ENCODE results near the gene PIEZO2.
"Not testable (repeated sequence)": the region's sequence is repeated elsewhere in the genome, so short reads cannot be mapped to it uniquely, and the experiment has no call there.

Gene PIEZO2

GRCh38 chr18:10924290-10924689, 225.1 kb downstream of the PIEZO2 start:
- Histone ChIP-seq H2AFZ (ENCODE audit: low read depth, low read length, severe bottlenecking) (no peak overlapping the region), H3K4me2 (ENCODE audit: low read depth, low read length, poor library complexity, severe bottlenecking) (no peak overlapping the region), H3K79me2 (ENCODE audit: insufficient read depth, low read length) (no peaks in the 10 kb centered on the region), H3K9me3 (ENCODE audit: insufficient read depth, low read length) (no peaks in the 10 kb centered on the region), H3K27ac (ENCODE audit: low read depth, low read length) (no peak overlapping the region), H3K4me3 (ENCODE audit: insufficient read depth, low read length, poor library complexity, severe bottlenecking) (no peak overlapping the region), H3K9ac (ENCODE audit: low read length) (no peak overlapping the region), H3K27me3 (ENCODE audit: low read length) (no peaks in the 10 kb centered on the region), H3F3A (ENCODE audit: insufficient read depth) (no peaks in the 10 kb centered on the region), H3K36me3 (ENCODE audit: low read length) (no peaks in the 10 kb centered on the region), H4K20me1 (ENCODE audit: low read depth, low read length) (no peaks in the 10 kb centered on the region), H3K9me2 (replicated peaks; ENCODE audit: insufficient read depth, low read length) (no peaks in the 10 kb centered on the region)
- no peak for TF ChIP-seq EZH2phosphoT487 (conservative IDR thresholded peaks at IDR 0.05; ENCODE audit: low read length)
- TF ChIP-seq, protein P1, sequence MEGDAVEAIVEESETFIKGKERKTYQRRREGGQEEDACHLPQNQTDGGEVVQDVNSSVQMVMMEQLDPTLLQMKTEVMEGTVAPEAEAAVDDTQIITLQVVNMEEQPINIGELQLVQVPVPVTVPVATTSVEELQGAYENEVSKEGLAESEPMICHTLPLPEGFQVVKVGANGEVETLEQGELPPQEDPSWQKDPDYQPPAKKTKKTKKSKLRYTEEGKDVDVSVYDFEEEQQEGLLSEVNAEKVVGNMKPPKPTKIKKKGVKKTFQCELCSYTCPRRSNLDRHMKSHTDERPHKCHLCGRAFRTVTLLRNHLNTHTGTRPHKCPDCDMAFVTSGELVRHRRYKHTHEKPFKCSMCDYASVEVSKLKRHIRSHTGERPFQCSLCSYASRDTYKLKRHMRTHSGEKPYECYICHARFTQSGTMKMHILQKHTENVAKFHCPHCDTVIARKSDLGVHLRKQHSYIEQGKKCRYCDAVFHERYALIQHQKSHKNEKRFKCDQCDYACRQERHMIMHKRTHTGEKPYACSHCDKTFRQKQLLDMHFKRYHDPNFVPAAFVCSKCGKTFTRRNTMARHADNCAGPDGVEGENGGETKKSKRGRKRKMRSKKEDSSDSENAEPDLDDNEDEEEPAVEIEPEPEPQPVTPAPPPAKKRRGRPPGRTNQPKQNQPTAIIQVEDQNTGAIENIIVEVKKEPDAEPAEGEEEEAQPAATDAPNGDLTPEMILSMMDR (IDR thresholded peaks at IDR 0.05; ENCODE audit: insufficient read depth, low read length, poor library complexity, severe bottlenecking): no peak

DNA sequence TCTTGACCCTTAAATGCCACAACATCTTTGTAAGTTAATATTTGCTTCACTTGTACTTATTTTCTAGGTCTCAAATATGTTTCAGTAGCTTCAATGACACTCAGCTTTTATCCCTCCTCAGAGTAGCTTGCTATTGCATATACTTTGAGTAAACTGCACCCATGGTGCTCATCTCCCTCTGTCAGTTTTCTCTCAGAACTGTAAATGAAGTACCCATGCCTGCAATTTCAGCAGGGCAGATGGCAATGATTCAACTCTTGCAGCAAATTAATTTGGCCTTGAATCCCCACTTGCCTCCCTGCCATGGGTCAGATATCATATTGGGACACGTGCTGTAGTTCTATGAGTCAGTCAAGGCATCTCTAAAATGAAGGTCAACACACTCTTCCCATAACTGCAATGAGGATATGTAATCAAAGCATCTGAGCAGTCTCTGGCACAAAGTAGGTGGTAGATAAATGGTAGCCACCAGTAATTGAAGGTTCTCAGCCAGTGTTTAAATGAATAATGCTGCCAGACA, 225.8 kb downstream of the PIEZO2 start:
- H3K4me2 ChIP-seq (ENCODE audit: low read depth, low read length, poor library complexity, severe bottlenecking): no peak overlapping the region
- no peak overlapping the region for H3K4me3 ChIP-seq (ENCODE audit: insufficient read depth, low read length, poor library complexity, severe bottlenecking)
- TF ChIP-seq, protein P1 (IDR thresholded peaks at IDR 0.05; ENCODE audit: insufficient read depth, low read length, poor library complexity, severe bottlenecking): no peak
- TF ChIP-seq EZH2phosphoT487 (conservative IDR thresholded peaks at IDR 0.05; ENCODE audit: low read length): no peak
- no peaks in the 10 kb centered on the region for H3K9me3 ChIP-seq (ENCODE audit: insufficient read depth, low read length)
- no peaks in the 10 kb centered on the region for H3K27me3 ChIP-seq (ENCODE audit: low read length)
- no peak overlapping the region for H2AFZ ChIP-seq (ENCODE audit: low read depth, low read length, severe bottlenecking)
- H3K79me2 ChIP-seq (ENCODE audit: insufficient read depth, low read length): no peaks in the 10 kb centered on the region
- no peak overlapping the region for H3K9ac ChIP-seq (ENCODE audit: low read length)
- no peaks in the 10 kb centered on the region for H3F3A ChIP-seq (ENCODE audit: insufficient read depth)
- H4K20me1 ChIP-seq (ENCODE audit: low read depth, low read length): no peaks in the 10 kb centered on the region
- H3K27ac ChIP-seq (ENCODE audit: low read depth, low read length): no peak overlapping the region
- no peaks in the 10 kb centered on the region for H3K9me2 ChIP-seq (replicated peaks; ENCODE audit: insufficient read depth, low read length)
- H3K36me3 ChIP-seq (ENCODE audit: low read length): no peaks in the 10 kb centered on the region

- H3K9me2 ChIP-seq (replicated peaks; ENCODE audit: insufficient read depth, low read length): no peaks in the 10 kb centered on the region
- TF ChIP-seq, protein P1 (IDR thresholded peaks at IDR 0.05; ENCODE audit: insufficient read depth, low read length, poor library complexity, severe bottlenecking): no peak
- no peak overlapping the region for H3K9ac ChIP-seq (ENCODE audit: low read length)
- H3K36me3 ChIP-seq (ENCODE audit: low read length): no peaks in the 10 kb centered on the region
- H3K4me2 ChIP-seq (ENCODE audit: low read depth, low read length, poor library complexity, severe bottlenecking): no peak overlapping the region
- no peak overlapping the region for H2AFZ ChIP-seq (ENCODE audit: low read depth, low read length, severe bottlenecking)
- no peaks in the 10 kb centered on the region for H3K79me2 ChIP-seq (ENCODE audit: insufficient read depth, low read length)
- H3K9me3 ChIP-seq (ENCODE audit: insufficient read depth, low read length): no peaks in the 10 kb centered on the region
- no peak overlapping the region for H3K4me3 ChIP-seq (ENCODE audit: insufficient read depth, low read length, poor library complexity, severe bottlenecking)
- no peaks in the 10 kb centered on the region for H4K20me1 ChIP-seq (ENCODE audit: low read depth, low read length)
- H3K27me3 ChIP-seq (ENCODE audit: low read length): no peaks in the 10 kb centered on the region
- no peak overlapping the region for H3K27ac ChIP-seq (ENCODE audit: low read depth, low read length)
- H3F3A ChIP-seq (ENCODE audit: insufficient read depth): no peaks in the 10 kb centered on the region
Observed at GRCh38 chr18:10923141-10923540, 226.2 kb downstream of the PIEZO2 start.

DNA sequence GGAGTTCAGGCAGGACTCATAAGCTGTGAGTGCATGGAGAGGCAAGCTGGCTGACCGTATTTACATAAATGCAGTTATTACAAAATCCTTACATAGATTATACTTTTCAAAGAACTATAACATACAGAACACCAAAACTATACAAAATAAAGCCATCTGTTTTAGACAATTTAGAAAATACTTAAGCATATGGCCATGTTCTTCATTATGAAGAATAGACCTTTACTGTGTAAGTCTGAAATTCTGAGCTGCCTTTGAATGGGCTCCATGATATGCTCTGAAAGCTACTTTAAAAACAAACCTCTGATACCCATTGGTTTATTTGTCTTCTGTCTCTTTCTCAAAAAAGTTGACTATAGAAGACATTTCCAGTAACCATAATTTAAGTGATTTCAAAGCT, 226.7 kb downstream of the PIEZO2 start:
- H2AFZ ChIP-seq (ENCODE audit: low read depth, low read length, severe bottlenecking): not testable (repeated sequence)

GRCh38 chr18:10920309-10920708, 229.1 kb downstream of the PIEZO2 start:
- H3F3A ChIP-seq (ENCODE audit: insufficient read depth); H2AFZ ChIP-seq (ENCODE audit: low read depth, low read length, severe bottlenecking); H3K9ac ChIP-seq (ENCODE audit: low read length); H3K4me3 ChIP-seq (ENCODE audit: insufficient read depth, low read length, poor library complexity, severe bottlenecking); H3K27me3 ChIP-seq (ENCODE audit: low read length); H3K79me2 ChIP-seq (ENCODE audit: insufficient read depth, low read length); H3K36me3 ChIP-seq (ENCODE audit: low read length); H4K20me1 ChIP-seq (ENCODE audit: low read depth, low read length); H3K9me2 ChIP-seq (replicated peaks; ENCODE audit: insufficient read depth, low read length); H3K27ac ChIP-seq (ENCODE audit: low read depth, low read length); H3K9me3 ChIP-seq (ENCODE audit: insufficient read depth, low read length); H3K4me2 ChIP-seq (ENCODE audit: low read depth, low read length, poor library complexity, severe bottlenecking): not testable (repeated sequence)

More for the DNA sequence above, 226.7 kb downstream of the PIEZO2 start:
- not testable (repeated sequence) for H3K4me3 ChIP-seq (ENCODE audit: insufficient read depth, low read length, poor library complexity, severe bottlenecking); H3K27ac ChIP-seq (ENCODE audit: low read depth, low read length); H3K9me2 ChIP-seq (replicated peaks; ENCODE audit: insufficient read depth, low read length); H3K27me3 ChIP-seq (ENCODE audit: low read length); H3K79me2 ChIP-seq (ENCODE audit: insufficient read depth, low read length); H4K20me1 ChIP-seq (ENCODE audit: low read depth, low read length); H3F3A ChIP-seq (ENCODE audit: insufficient read depth); H3K4me2 ChIP-seq (ENCODE audit: low read depth, low read length, poor library complexity, severe bottlenecking); H3K9me3 ChIP-seq (ENCODE audit: insufficient read depth, low read length); H3K36me3 ChIP-seq (ENCODE audit: low read length); H3K9ac ChIP-seq (ENCODE audit: low read length)

Measured in SU-DHL-6 (cell line).